Adrenal gland (tissue), 12 donors: ENCODE data around the gene IGF2. TPM values are rescaled to one million over a fixed set of nuclear protein-coding genes. Genes with fewer than 3 reads are reported as not detected.

Experiments used
- DNase-seq, 7 donors: peaks; one replicate each; pipeline ENCODE4 v3.0.0-alpha.2; 2019 to 2020
- H3K27ac ChIP-seq, 5 donors: fragments of 200-600 bp; sonication (generic) in 4 of 5; 1 replicate in 3 of 5; 2 replicates in 2 of 5; pipeline versions ENCODE4 v1.5.1 to v1.8.0; 2016 to 2020; ENCODE audit warnings: mild to moderate bottlenecking in 1 of 5
- H3K27me3 ChIP-seq: fragments of 200-600 bp; 2 replicates; pipeline ENCODE4 v1.8.0; 2021
- H3K36me3 ChIP-seq, 2 donors: fragments of 200-600 bp; replicated peaks in 1 of 2; 1 replicate in 1 of 2; 2 replicates in 1 of 2; pipeline versions ENCODE4 v1.5.1 to v1.8.0; 2018 to 2022
- H3K4me1 ChIP-seq, 2 donors: fragments of 200-600 bp; replicated peaks in 1 of 2; 1 replicate in 1 of 2; 2 replicates in 1 of 2; pipeline versions ENCODE4 v1.5.1 to v1.8.0; 2018 to 2021
- H3K4me3 ChIP-seq, 4 donors: fragments of 200-600 bp; sonication (generic) in 3 of 4; one replicate each; pipeline ENCODE4 v1.5.1; 2016 to 2018
- H3K9me3 ChIP-seq, 3 donors: fragments of 200-600 bp; sonication (generic) in 1 of 3; replicated peaks in 1 of 3; 1 replicate in 2 of 3; 2 replicates in 1 of 3; pipeline versions ENCODE4 v1.5.1 to v1.8.0; 2016 to 2021
- POLR2A ChIP-seq, 2 donors: fragments of 450-650 bp; IDR thresholded peaks; one replicate each; pipeline ENCODE4 v1.6.1; 2017; ENCODE audit warnings: antibody characterized with exemption in 2 of 2, mild to moderate bottlenecking in 2 of 2, moderate library complexity in 1 of 2
- WGBS, 4 donors: extraction: QIAGEN DNeasy Blood & Tissue Kit in 2 of 4; methylation state at CpG; one replicate each; pipeline versions ENCODE4 v1.1.5 to v1.1.7; 2013 to 2017; 5-methylcytosine and 5-hydroxymethylcytosine counted together
- intact Hi-C, 2 donors: fragments of 100-400 bp; cut with DNase I; formaldehyde crosslinking; loops; one replicate each; pipeline versions ENCODE4 v1.14.1 to v1.15.0; 2022 to 2023
- polyA plus RNA-seq, 3 donors: library from polyadenylated mRNA; stranded (reverse); fragments of 200-250 nt in 2 of 3; fragments of 350-450 nt in 1 of 3; fragmentation: Illumina TruSeq in 1 of 3; extraction: RNeasy Lipid Tissue Mini Kit (QIAGEN cat#74804) in 1 of 3; gene quantifications; one replicate each; pipeline ENCODE4 v1.2.3, GENCODE V29; 2013 to 2014
- total RNA-seq, 9 donors: library from RNA; depleted of rRNA in 4 of 9; stranded (reverse); fragments of >200 nt in 4 of 9; fragments of 120-200 nt in 1 of 9; fragmentation: NEBNext Ultra II Directional in 1 of 9; extraction: Animal tissue kit (Norgen Biotek cat#: 25700) in 1 of 9; gene quantifications; one replicate each; pipeline versions ENCODE4 v1.1.0 to v1.2.4, GENCODE V29; 2013 to 2023
- TF ChIP-seq, protein P1 (sequence below), 6 experiments: fragments of 450-650 bp in 4 of 6; fragments of 200-600 bp in 2 of 6; sonication (generic) in 1 of 6; IDR thresholded peaks; 1 replicate in 5 of 6; 2 replicates in 1 of 6; pipeline versions ENCODE4 v1.5.1 to v1.8.0; 2016 to 2021; ENCODE audit warnings: antibody characterized with exemption in 6 of 6, mild to moderate bottlenecking in 2 of 6, moderate library complexity in 1 of 6
- donor health status: healthy with polysubstance abuse.
- donor health status: Bipolar disorder and iron deficiency.
- donor health status: DM: yes; HTN: yes; CAD: no.
- donor health status: DM: no; HTN: no; CAD: no.
- donor health status: DM: no; HTN: no; CAD: no.
- donor health status: DM: yes; HTN: yes; CAD: no.

IGF2 gene
- total and polyA plus RNA-seq, 12 donors, result 41.8 to 693 (median 119) TPM

DNA sequence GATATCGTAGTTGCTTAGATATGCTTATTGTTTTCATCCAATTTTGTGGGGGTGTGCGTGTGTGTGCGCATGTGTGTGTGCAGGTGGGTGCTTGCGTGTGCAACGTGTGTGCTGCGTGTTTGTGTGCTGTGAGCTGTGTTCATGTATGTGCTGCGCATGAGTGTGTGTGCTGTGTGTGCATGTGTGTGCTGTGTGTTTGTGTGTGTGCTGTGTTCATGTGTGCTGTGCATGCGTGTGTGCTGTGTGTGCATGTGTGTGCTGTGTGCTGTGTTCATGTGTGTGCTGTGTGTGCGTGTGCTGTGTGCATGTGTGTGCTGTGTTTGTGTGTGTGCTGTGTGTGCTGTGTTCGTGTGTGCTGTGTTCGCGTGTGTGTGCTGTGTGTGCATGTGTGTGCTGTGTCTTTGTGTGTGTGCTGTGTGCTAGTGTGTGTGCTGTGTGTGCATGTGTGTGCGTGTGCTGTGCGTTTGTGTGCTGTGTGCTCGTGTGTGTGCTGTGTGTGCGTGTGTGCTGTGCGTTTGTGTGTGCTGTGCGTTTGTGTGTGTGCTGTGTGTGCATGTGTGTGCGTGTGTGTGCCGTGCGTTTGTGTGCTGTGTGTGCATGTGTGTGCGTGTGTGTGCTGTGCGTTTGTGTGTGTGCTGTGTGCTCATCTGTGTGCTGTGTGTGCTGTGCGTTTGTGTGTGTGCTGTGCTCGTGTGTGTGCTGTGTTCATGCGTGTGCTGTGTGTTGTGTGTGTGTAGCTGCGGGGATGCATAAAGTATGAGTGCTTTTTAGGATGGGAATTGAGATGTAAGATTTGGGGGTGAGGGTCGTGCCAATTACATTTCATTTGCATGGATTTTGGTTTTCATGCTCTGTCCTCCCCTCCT, 7.6 kb downstream of the IGF2 start:
- intact Hi-C loops, result no loop called here
- DNase-seq, result no peak

DNA sequence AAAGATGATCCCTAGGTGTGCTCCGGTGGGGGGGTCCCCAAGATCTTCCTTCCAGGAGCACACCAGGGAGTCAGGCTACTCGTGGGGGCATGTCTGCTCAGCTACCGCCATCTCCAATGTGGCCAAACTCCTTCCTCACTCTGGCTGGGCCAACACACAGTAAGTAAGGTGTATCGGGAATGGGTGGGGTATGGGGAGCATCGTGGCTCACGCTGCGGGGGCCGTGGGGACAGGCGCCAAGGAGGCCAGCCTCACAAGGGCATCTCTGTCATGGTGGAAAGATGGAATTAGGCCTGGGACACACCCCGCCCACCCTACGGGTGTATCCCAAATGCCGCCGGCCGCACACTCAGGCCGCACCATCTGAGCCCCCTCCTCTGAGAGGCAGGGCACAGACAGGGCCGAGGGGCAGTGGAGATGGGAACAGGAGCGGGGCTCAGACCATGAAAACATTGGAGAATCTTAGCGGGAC, 8.3 kb downstream of the IGF2 start:
- WGBS, 4 donors, result 68 to 77% (median 72%) methylated on average over 6 to 18 of the region's 18 CpGs
- Histone ChIP-seq H3K9me3 (no peaks in the 10 kb centered on the region), H3K36me3 (no peaks in the 10 kb centered on the region), H3K4me1 (no peaks in the 10 kb centered on the region), H3K4me3 (no peak overlapping the region), H3K27ac (no peak overlapping the region), H3K27me3 (peaks cover 15% of the 10 kb centered on the region)
- intact Hi-C loops, result no loop called here
- DNase-seq, result no peak
- no peak for TF ChIP-seq POLR2A (IDR thresholded peaks at IDR 0.05)
- TF ChIP-seq, protein P1, sequence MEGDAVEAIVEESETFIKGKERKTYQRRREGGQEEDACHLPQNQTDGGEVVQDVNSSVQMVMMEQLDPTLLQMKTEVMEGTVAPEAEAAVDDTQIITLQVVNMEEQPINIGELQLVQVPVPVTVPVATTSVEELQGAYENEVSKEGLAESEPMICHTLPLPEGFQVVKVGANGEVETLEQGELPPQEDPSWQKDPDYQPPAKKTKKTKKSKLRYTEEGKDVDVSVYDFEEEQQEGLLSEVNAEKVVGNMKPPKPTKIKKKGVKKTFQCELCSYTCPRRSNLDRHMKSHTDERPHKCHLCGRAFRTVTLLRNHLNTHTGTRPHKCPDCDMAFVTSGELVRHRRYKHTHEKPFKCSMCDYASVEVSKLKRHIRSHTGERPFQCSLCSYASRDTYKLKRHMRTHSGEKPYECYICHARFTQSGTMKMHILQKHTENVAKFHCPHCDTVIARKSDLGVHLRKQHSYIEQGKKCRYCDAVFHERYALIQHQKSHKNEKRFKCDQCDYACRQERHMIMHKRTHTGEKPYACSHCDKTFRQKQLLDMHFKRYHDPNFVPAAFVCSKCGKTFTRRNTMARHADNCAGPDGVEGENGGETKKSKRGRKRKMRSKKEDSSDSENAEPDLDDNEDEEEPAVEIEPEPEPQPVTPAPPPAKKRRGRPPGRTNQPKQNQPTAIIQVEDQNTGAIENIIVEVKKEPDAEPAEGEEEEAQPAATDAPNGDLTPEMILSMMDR (IDR thresholded peaks at IDR 0.05), result no peak

More for the DNA sequence above, 7.6 kb downstream of the IGF2 start:
- no peaks in the 10 kb centered on the region for H3K4me1 ChIP-seq
- H3K27ac ChIP-seq, result no peak overlapping the region
- peaks cover 22% of the 10 kb centered on the region for H3K27me3 ChIP-seq
- H3K9me3 ChIP-seq, result no peaks in the 10 kb centered on the region
- TF ChIP-seq, protein P1 (IDR thresholded peaks at IDR 0.05), result no peak
- no peak for TF ChIP-seq POLR2A (IDR thresholded peaks at IDR 0.05)
- no peaks in the 10 kb centered on the region for H3K36me3 ChIP-seq
- H3K4me3 ChIP-seq, result no peak overlapping the region
- WGBS, 4 donors, result 72 to 79% (median 74%) methylated on average over 23 to 28 of the region's 28 CpGs

DNA sequence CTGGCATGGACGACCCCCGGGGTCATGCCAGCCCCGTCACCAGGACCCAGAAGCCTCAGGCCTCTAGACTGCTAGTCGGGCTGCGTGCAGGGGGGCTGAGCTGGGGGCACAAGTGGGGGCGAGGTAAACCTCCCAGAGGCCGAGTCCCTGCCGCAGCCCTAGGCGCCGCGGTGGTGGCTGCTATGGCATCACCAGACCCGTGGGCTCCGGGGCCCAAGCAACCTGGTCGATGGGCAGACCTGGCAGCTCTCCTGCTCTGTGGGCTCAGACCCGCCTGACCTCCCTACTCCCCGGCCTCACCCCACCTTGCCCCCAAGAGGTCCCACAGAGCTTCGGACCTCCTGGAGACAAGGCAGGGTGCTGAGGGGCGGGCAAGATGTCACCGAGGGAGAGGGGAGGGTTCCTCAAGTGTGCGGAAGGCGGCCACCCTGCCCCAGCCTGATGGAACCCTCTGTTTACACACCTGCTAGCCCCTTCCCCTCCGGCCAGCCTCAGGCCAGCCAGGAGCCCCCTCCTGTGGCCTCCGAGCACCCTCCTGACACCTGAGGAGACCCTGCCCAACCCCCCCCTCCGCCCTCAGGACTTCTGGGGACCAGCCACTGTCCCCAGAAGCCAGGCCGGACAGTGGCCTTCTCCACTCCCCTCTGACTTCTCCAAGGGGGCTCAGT, 9.4 kb downstream of the IGF2 start:
- Histone ChIP-seq H3K9me3 (no peaks in the 10 kb centered on the region), H3K36me3 (no peaks in the 10 kb centered on the region), H3K4me3 (no peak overlapping the region), H3K27me3 (peaks cover 12% of the 10 kb centered on the region), H3K27ac (no peak overlapping the region), H3K4me1 (no peaks in the 10 kb centered on the region)
- TF ChIP-seq POLR2A (IDR thresholded peaks at IDR 0.05), result no peak
- TF ChIP-seq, protein P1 (IDR thresholded peaks at IDR 0.05), result no peak
- DNase-seq, result no peak
- intact Hi-C loops, result no loop called here
- 74 to 80% (median 78%) methylated on average over 10 to 25 of the region's 25 CpGs for WGBS, 4 donors

DNA sequence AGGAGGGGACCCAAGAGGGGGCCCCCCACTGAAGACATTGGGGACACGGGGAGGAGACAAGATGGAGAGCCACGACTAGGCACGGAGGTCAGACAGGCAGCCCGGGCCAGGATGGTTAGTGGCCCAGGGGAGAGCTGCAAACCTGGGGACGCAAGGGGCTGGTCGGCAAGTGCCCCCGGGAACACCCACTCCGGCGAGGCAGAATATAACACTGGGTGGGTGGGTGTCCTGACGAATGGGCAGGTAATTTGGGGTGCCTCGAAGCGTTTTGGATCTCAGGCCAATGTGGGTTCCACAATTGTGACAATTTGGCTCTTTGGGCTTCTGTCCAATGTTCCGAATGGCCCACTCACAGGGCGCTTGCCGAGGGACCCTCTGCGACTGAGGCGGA, 9.9 kb downstream of the IGF2 start:
- 57 to 75% (median 71%) methylated on average over 9 to 17 of the region's 17 CpGs for WGBS, 4 donors
- Histone ChIP-seq H3K4me3 (no peak overlapping the region), H3K9me3 (no peaks in the 10 kb centered on the region), H3K27me3 (peaks cover 8% of the 10 kb centered on the region), H3K36me3 (no peaks in the 10 kb centered on the region), H3K27ac (no peak overlapping the region), H3K4me1 (no peaks in the 10 kb centered on the region)
- DNase-seq, result no peak
- TF ChIP-seq, protein P1 (IDR thresholded peaks at IDR 0.05), result no peak
- no peak for TF ChIP-seq POLR2A (IDR thresholded peaks at IDR 0.05)
- intact Hi-C loops, result no loop called here
